Liver (tissue), 3 donors: ENCODE data around the gene LRRC72.

ENCODE experiments used
- ATF3 ChIP-seq: IDR thresholded peaks from 2 replicates; pipeline ENCODE4 v1.6.1; 2016; ENCODE audit warnings: antibody characterized with exemption
- CTCF ChIP-seq: fragments of 150-350 bp; IDR thresholded peaks from 2 replicates; pipeline ENCODE4 v1.5.1; 2017; ENCODE audit warnings: improper control_type of control experiment, low read depth, low read length; ENCODE audit not compliant: missing input control
- GABPA ChIP-seq, 2 donors: IDR thresholded peaks in 1 of 2; conservative IDR thresholded peaks in 1 of 2; 2 replicates each; pipeline ENCODE4 v1.6.1; 2016; ENCODE audit warnings: antibody characterized with exemption in 2 of 2, mild to moderate bottlenecking in 1 of 2, moderate library complexity in 1 of 2
- HNF4A ChIP-seq, 2 donors: conservative IDR thresholded peaks; 2 replicates each; pipeline ENCODE4 v1.6.1; 2016; ENCODE audit warnings: antibody characterized with exemption in 2 of 2, mild to moderate bottlenecking in 2 of 2
- JUND ChIP-seq, 2 donors: IDR thresholded peaks; 2 replicates each; pipeline ENCODE4 v1.6.1; 2016; ENCODE audit warnings: antibody characterized with exemption in 2 of 2
- MAX ChIP-seq: IDR thresholded peaks from 2 replicates; pipeline ENCODE4 v1.6.1; 2016; ENCODE audit warnings: antibody characterized with exemption
- REST ChIP-seq: IDR thresholded peaks from 2 replicates; pipeline ENCODE4 v1.6.1; 2016; ENCODE audit warnings: antibody characterized with exemption, mild to moderate bottlenecking
- RXRA ChIP-seq, 2 donors: IDR thresholded peaks; 2 replicates each; pipeline ENCODE4 v1.6.1; 2017 to 2018; ENCODE audit warnings: antibody characterized with exemption in 2 of 2, mild to moderate bottlenecking in 1 of 2
- TAF1 ChIP-seq: conservative IDR thresholded peaks from 2 replicates; pipeline ENCODE4 v1.6.1; 2016; ENCODE audit warnings: antibody characterized with exemption, mild to moderate bottlenecking
- YY1 ChIP-seq: IDR thresholded peaks from 2 replicates; pipeline ENCODE4 v1.6.1; 2016; ENCODE audit warnings: antibody characterized with exemption, mild to moderate bottlenecking
- ZBTB33 ChIP-seq: IDR thresholded peaks from 2 replicates; pipeline ENCODE4 v1.6.1; 2016; ENCODE audit warnings: antibody characterized with exemption
- donor health status: healthy.
- donor health status: healthy.

GRCh38 chr7:16619979-16620408 is 93.4 kb downstream of the LRRC72 start:
- TF ChIP-seq REST (no peak), CTCF (no peak), HNF4A (conservative IDR thresholded peaks at IDR 0.05) (no peak), GABPA (IDR thresholded peaks at IDR 0.05 in 1 of 2, conservative IDR thresholded peaks at IDR 0.05 in 1 of 2) (no peak), RXRA (IDR thresholded peaks at IDR 0.05) (no peak), ZBTB33 (no peak), TAF1 (no peak), JUND (IDR thresholded peaks at IDR 0.05) (no peak), ATF3 (no peak), MAX (no peak), YY1 (no peak)
